Panc1 (cell line): Measurements from ENCODE around the gene IL16. TPM values are rescaled to one million over a fixed set of nuclear protein-coding genes. Genes with fewer than 3 reads are reported as not detected.
A peak's percentile ranks its signal among the peaks of the same experiment; 100 is the strongest.

Experiments used
- ATAC-seq: fragments of 200-7000 bp; cut with Tn5 transposase; 2 replicates; pipeline ENCODE4 v1.9.1; 2020; ENCODE audit warnings: mild to moderate bottlenecking, moderate library complexity
- BruUV-seq: library from RNA; stranded (reverse); fragments of 400-500 nt; replicated peaks from 2 replicates; lab custom pipeline; 2021; lab: Mats Ljungman, UMichigan
- CTCF ChIA-PET: fragments of 300-600 bp; sonication (Branson Sonifier 250); formaldehyde crosslinking; loops from one replicate; lab custom pipeline; 2022; ENCODE audit warnings: antibody characterized with exemption; lab: Charles Lee
- POLR2A ChIA-PET: fragments of 300-600 bp; sonication (Branson Sonifier 250); formaldehyde crosslinking; loops from one replicate; lab custom pipeline; 2022; ENCODE audit warnings: antibody characterized with exemption; lab: Charles Lee
- DNase-seq: peaks from one replicate; pipeline ENCODE4 v3.0.0-alpha.2; 2010; ENCODE audit warnings: low read depth, low spot score
- H3K27ac ChIP-seq: 2 replicates; pipeline ENCODE4 v1.5.1; 2011; ENCODE audit warnings: mild to moderate bottlenecking, low read length, inconsistent platforms
- H3K27me3 ChIP-seq: fragments of 200-500 bp; sonication (Bioruptor generic); 2 replicates; pipeline ENCODE4 v1.6.0; 2014; ENCODE audit warnings: low read length, inconsistent platforms; ENCODE audit not compliant: control insufficient read depth, insufficient read depth
- H3K36me3 ChIP-seq: fragments of 200-500 bp; sonication (Bioruptor generic); 2 replicates; pipeline ENCODE4 v1.5.1; 2014; ENCODE audit warnings: inconsistent platforms, mild to moderate bottlenecking, low read length, moderate library complexity; ENCODE audit not compliant: control insufficient read depth, insufficient read depth
- H3K4me1 ChIP-seq: 2 replicates; pipeline ENCODE4 v1.5.1; 2011; ENCODE audit warnings: inconsistent platforms, mild to moderate bottlenecking, low read length, moderate library complexity; ENCODE audit not compliant: control insufficient read depth, insufficient read depth
- H3K4me3 ChIP-seq, 2 experiments: 2 replicates each; pipeline ENCODE4 v1.5.1; 2011 to 2012; ENCODE audit warnings: low read depth in 2 of 2, low read length in 2 of 2, mild to moderate bottlenecking in 2 of 2, inconsistent platforms in 1 of 2, moderate library complexity in 1 of 2
- H3K9me3 ChIP-seq: fragments of 200-500 bp; sonication (Bioruptor generic); 2 replicates; pipeline ENCODE4 v1.5.1; 2014; ENCODE audit warnings: low read depth, mild to moderate bottlenecking, inconsistent platforms, low read length, moderate library complexity; ENCODE audit not compliant: control insufficient read depth, insufficient read depth
- CTCF ChIP-seq: fragments of 450-650 bp; IDR thresholded peaks from 2 replicates; pipeline ENCODE4 v1.5.1; 2017; ENCODE audit warnings: mild to moderate bottlenecking
- POLR2AphosphoS5 ChIP-seq: IDR thresholded peaks from 2 replicates; pipeline ENCODE4 v1.6.1; 2012; ENCODE audit warnings: mild to moderate bottlenecking, low read depth, low read length, moderate library complexity
- REST ChIP-seq, 2 experiments: IDR thresholded peaks; 2 replicates each; pipeline ENCODE4 v1.6.1; 2011 to 2012; ENCODE audit warnings: low read depth in 2 of 2, control low read depth in 1 of 2, low read length in 1 of 2, mild to moderate bottlenecking in 1 of 2, moderate library complexity in 1 of 2; ENCODE audit not compliant: insufficient read depth in 1 of 2
- SIN3A ChIP-seq: IDR thresholded peaks from 2 replicates; pipeline ENCODE4 v1.6.1; 2012; ENCODE audit warnings: low read depth, mild to moderate bottlenecking, low read length, moderate library complexity, borderline replicate concordance; ENCODE audit not compliant: insufficient read depth
- TCF7L2 ChIP-seq: IDR thresholded peaks from 2 replicates; pipeline ENCODE4 v1.6.1; 2011; ENCODE audit warnings: mild to moderate bottlenecking, low read depth, low read length, inconsistent platforms
- in situ Hi-C: cut with HindIII; loops from 2 replicates; pipeline ENCODE4 v1.10.0; 2016; ENCODE audit warnings: low sequenced_read_pairs, low pct_unique_long_range_greater_than_20kb
- intact Hi-C: fragments of 100-400 bp; cut with micrococcal nuclease; formaldehyde crosslinking; loops from one replicate; pipeline ENCODE4 v1.10.0; 2022; ENCODE audit not compliant: unreplicated experiment
- total RNA-seq: library from RNA; stranded (reverse); gene quantifications from one replicate; pipeline ENCODE4 v1.2.1, GENCODE V29; 2021; ENCODE audit not compliant: unreplicated experiment

Gene IL16
- total RNA-seq, 1 experiment from 2014 or later, result 1.0 TPM

GRCh38 chr15:81312790-81313543 is 116.3 kb downstream of the IL16 start:
- POLR2A ChIA-PET, result no interaction called here
- in situ Hi-C loops (no loop called here), intact Hi-C loops (no loop called here)
- H3K4me1 ChIP-seq, result peaks cover 7% of the 10 kb centered on the region
- CTCF ChIA-PET, result no interaction called here
- H3K27me3 ChIP-seq, result no peaks in the 10 kb centered on the region
- no peaks in the 10 kb centered on the region for H3K36me3 ChIP-seq
- no TSS peak for BruUV-seq
- TF ChIP-seq TCF7L2, result no peak
- no peak for TF ChIP-seq SIN3A
- no peak for TF ChIP-seq CTCF
- no peak for TF ChIP-seq REST (IDR thresholded peaks at IDR 0.05; ENCODE audit: insufficient read depth in 1 of 2, low read depth in 2 of 2, low read length in 1 of 2)
- no peak for TF ChIP-seq POLR2AphosphoS5
- no peaks in the 10 kb centered on the region for H3K9me3 ChIP-seq
- DNase-seq (peak; percentile 84), ATAC-seq (peak; percentile 94)
- no peak overlapping the region for H3K27ac ChIP-seq
- H3K4me3 ChIP-seq, result no peak overlapping the region

GRCh38 chr15:81313686-81314085 is 117.0 kb downstream of the IL16 start:
- no peak for DNase-seq
- Histone ChIP-seq H3K36me3 (no peaks in the 10 kb centered on the region), H3K4me1 (peaks cover 7% of the 10 kb centered on the region), H3K27me3 (no peaks in the 10 kb centered on the region), H3K9me3 (no peaks in the 10 kb centered on the region), H3K27ac (no peak overlapping the region), H3K4me3 (no peak overlapping the region)
- ATAC-seq, result no peak
- BruUV-seq, result no TSS peak
- ChIA-PET POLR2A (no interaction called here), CTCF (no interaction called here)
- intact Hi-C loops, result no loop called here
- in situ Hi-C loops, result no loop called here
- no peak for TF ChIP-seq REST (IDR thresholded peaks at IDR 0.05; ENCODE audit: insufficient read depth in 1 of 2, low read depth in 2 of 2, low read length in 1 of 2)
- no peak for TF ChIP-seq CTCF
- TF ChIP-seq TCF7L2, result no peak
- TF ChIP-seq SIN3A, result no peak
- TF ChIP-seq POLR2AphosphoS5, result no peak
